Mucosa of rectum (tissue), 2 donors: ENCODE measurements around the gene ATP2A3.

Experiments
- H3K27ac ChIP-seq, 2 donors: one replicate each; pipeline ENCODE4 v1.7.0; 2013; ENCODE audit warnings: inconsistent platforms in 2 of 2, low read depth in 2 of 2, low read length in 2 of 2
- H3K27me3 ChIP-seq, 2 donors: one replicate each; pipeline ENCODE4 v1.7.0; 2013; ENCODE audit warnings: low read length in 2 of 2; ENCODE audit not compliant: control insufficient read depth in 2 of 2, insufficient read depth in 2 of 2
- H3K36me3 ChIP-seq, 2 donors: one replicate each; pipeline ENCODE4 v1.7.0; 2013; ENCODE audit warnings: low read length in 2 of 2; ENCODE audit not compliant: control insufficient read depth in 2 of 2, insufficient read depth in 2 of 2
- H3K4me1 ChIP-seq, 2 donors: one replicate each; pipeline ENCODE4 v1.7.0; 2013; ENCODE audit warnings: low read length in 2 of 2, mild to moderate bottlenecking in 1 of 2; ENCODE audit not compliant: control insufficient read depth in 2 of 2, insufficient read depth in 2 of 2
- H3K4me3 ChIP-seq, 2 donors: one replicate each; pipeline ENCODE4 v1.7.0; 2013; ENCODE audit warnings: low read length in 2 of 2
- H3K9ac ChIP-seq, 2 donors: one replicate each; pipeline ENCODE4 v1.7.0; 2013; ENCODE audit warnings: low read length in 2 of 2, low read depth in 1 of 2, mild to moderate bottlenecking in 1 of 2
- H3K9me3 ChIP-seq, 2 donors: one replicate each; pipeline ENCODE4 v1.7.0; 2013; ENCODE audit warnings: low read length in 2 of 2; ENCODE audit not compliant: control insufficient read depth in 2 of 2
- donor health status: healthy.
- donor health status: Normal muscosa, but diverticular disease.

ATP2A3 gene

DNA sequence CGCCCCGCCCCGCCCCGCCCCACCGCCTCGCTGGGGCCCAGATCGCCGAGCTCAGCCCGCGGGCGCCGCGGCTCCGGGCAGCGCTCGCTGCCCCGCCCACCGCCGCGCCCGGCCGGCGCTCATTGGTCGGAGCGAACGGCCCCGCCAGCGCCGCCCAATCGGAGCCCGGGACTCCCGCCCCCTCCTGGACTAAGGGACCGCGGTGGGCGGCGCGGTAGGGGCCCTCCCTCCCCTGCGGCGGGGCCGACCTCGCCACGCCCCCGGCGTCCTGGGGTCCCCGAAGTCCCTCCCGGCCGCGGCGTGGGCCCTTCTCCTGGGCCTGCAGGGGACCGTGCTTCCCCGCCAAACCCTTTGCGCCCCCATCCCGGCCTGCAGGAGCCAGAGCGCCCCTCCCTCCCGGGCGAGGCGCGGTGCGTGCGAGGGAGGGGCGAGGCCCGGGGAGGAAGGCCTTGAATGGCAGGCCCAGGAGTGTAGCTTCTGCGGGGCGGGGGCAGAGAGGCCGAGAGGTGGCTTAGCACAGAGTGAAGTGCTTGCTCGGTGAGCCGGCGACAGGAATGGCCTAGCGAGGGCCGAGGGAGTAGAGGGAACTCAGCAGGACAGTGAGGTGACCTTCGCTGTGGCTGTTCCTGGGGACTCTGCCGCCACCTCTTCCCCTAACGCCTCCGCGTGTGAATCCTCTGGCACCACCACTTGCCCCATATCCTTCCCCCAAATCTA lies 71.1 kb downstream of the ATP2A3 start, which contains the start of gene CAMKK1:
Gene CAMKK1 (minus strand): TSS at position 51 of the 717 bp plus-strand sequence. CDS start 7,366 bp downstream, outside the sequence.
- Histone ChIP-seq H3K9ac (peak within 1 kb of the TSS; percentile 57 to 77), H3K27ac (peak within 1 kb of the TSS; percentile 90 to 93), H3K4me1 (peaks cover 34 to 54% of the 10 kb centered on the region in 2 donors), H3K4me3 (peak within 1 kb of the TSS; percentile 62 to 66), H3K9me3 (no peaks in the 10 kb centered on the region), H3K36me3 (no peaks in the 10 kb centered on the region), H3K27me3 (no peaks in the 10 kb centered on the region)

- peak overlapping the region; percentile 47 to 65 for H3K9ac ChIP-seq
Measured at GRCh38 chr17:3892095-3892998, 71.9 kb downstream of the ATP2A3 start.

DNA sequence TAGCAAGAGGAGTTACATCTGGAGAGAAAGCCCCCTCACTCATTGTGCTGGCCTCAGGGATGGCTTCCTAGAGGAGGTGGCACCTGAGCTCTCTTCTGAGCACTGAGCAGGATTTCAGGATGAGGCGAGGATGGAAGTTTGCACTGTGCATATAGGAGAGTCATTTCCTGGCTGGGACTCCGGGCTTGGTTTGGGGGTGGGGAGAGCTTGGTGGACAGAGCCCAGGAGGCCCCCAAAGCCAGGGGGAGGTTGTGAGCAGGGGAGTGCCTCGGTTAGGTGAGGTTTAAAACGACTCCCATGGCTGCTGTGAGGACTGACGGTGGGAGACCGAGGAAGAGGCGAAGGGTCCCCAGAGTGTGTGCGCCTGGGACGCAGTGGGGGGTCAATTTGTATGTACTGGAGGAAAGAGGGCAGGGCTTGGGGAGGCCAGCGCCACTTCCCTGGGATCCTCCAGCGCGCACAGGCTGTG lies 72.6 kb downstream of the ATP2A3 start:
- peaks cover 45 to 69% of the 10 kb centered on the region in 2 donors for H3K4me1 ChIP-seq
- peak overlapping the region in 1 of 2 donors; percentile 63 for H3K27ac ChIP-seq
- H3K27me3 ChIP-seq, result no peaks in the 10 kb centered on the region
- peak overlapping the region; percentile 42 to 65 for H3K9ac ChIP-seq
- H3K4me3 ChIP-seq, result peak overlapping the region; percentile 62 to 66
- H3K36me3 ChIP-seq, result no peaks in the 10 kb centered on the region
- no peaks in the 10 kb centered on the region for H3K9me3 ChIP-seq

More at GRCh38 chr17:3892095-3892998, 71.9 kb downstream of the ATP2A3 start:
- no peaks in the 10 kb centered on the region for H3K27me3 ChIP-seq
- H3K27ac ChIP-seq, result peak overlapping the region; percentile 58 to 63
- H3K36me3 ChIP-seq, result no peaks in the 10 kb centered on the region
- H3K9me3 ChIP-seq, result no peaks in the 10 kb centered on the region
- peaks cover 41 to 62% of the 10 kb centered on the region in 2 donors for H3K4me1 ChIP-seq
- peak overlapping the region; percentile 62 to 66 for H3K4me3 ChIP-seq

DNA sequence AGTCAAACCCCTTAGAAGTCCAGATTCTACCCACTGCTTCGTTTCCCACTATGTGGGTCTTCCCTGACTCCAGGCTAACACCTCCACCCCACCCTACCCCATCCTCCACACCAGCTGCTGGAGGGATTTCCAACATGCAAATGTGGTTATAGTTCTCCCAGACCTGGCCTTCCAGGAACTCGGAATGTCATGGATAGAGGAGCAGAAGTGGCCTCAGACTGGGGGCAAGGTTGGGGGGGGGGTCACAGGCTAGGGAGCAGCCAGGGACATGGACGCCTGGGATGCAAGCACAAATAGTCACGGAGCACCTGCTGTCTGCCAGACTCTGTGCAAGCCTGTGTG lies 73.4 kb downstream of the ATP2A3 start:
- Histone ChIP-seq H3K27me3 (no peaks in the 10 kb centered on the region), H3K4me3 (no peak overlapping the region), H3K36me3 (no peaks in the 10 kb centered on the region), H3K9me3 (no peaks in the 10 kb centered on the region), H3K9ac (no peak overlapping the region), H3K27ac (peak overlapping the region in 1 of 2 donors; percentile 81), H3K4me1 (peaks cover 45 to 69% of the 10 kb centered on the region in 2 donors)

- H3K9me3 ChIP-seq, result no peaks in the 10 kb centered on the region
- H3K9ac ChIP-seq, result peak overlapping the region in 1 of 2 donors; percentile 11
- H3K4me1 ChIP-seq, result peaks cover 45 to 65% of the 10 kb centered on the region in 2 donors
- peaks cover 0 to under 1% of the 10 kb centered on the region in 2 donors for H3K36me3 ChIP-seq
- H3K4me3 ChIP-seq, result no peak overlapping the region
- H3K27ac ChIP-seq, result peak overlapping the region; percentile 28 to 81
- no peaks in the 10 kb centered on the region for H3K27me3 ChIP-seq
Measured at GRCh38 chr17:3890082-3890877, 74.0 kb downstream of the ATP2A3 start.

DNA sequence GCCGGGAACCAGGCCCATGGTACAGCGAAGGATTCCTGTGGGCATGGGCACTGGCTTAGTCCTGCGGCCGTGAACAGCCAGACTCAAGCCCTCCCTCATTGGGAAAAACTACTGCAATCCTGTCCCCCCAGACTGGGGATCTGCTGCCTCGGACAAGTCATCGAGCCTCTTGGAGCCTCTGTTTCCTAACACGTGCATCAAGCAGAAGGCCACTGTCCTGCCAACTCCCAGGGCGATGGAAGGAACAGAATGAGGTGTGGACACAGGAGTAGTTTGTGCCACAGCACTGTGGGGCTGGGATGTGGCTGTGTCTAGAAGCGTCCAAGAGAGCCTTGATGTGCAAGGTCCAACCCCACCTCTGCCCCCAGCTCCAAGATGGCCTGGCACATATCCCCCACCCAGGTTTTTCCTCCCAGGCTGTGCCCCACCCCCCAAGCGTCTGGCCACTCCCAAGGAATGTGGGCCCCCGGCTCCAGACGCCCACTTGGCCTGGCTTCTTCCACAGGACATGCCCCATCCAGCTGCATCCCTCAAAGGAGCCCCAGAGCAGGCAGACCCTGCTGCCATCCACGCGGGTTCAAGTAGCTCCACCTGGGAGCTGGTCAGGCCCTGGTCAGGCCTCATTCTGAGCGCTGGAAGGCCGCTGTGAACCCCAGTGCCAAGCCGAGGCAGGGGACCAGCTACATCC lies 74.8 kb downstream of the ATP2A3 start:
- peak overlapping the region in 1 of 2 donors; percentile 71 for H3K9ac ChIP-seq
- peaks cover 1 to 7% of the 10 kb centered on the region in 2 donors for H3K36me3 ChIP-seq
- H3K27me3 ChIP-seq, result no peaks in the 10 kb centered on the region
- peaks cover 40 to 57% of the 10 kb centered on the region in 2 donors for H3K4me1 ChIP-seq
- peak overlapping the region; percentile 28 to 81 for H3K27ac ChIP-seq
- H3K4me3 ChIP-seq, result no peak overlapping the region
- no peaks in the 10 kb centered on the region for H3K9me3 ChIP-seq

GRCh38 chr17:3888343-3889171 lies 75.7 kb downstream of the ATP2A3 start:
- H3K4me1 ChIP-seq, result peaks cover 30 to 48% of the 10 kb centered on the region in 2 donors
- H3K4me3 ChIP-seq, result peak overlapping the region in 1 of 2 donors; percentile 15

DNA sequence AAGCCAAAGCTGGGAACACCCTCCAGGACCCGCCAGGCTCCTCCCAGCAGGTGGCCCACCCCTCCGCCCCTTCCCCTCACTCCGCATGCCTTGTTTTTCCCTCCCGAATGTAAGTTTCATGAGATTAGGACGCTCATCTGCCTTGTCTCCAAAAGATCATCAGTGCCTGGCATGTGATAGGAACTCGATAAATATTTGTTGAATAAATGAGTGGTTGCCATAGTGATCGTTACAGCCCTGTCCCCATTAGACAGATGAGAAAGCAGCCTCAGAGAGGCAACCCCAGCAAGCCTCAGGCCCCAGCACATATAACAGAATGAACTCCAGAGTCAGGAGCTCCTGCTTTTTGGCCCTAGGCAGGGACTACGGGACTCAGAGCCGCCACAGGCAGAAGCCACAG lies 76.4 kb downstream of the ATP2A3 start:
- Histone ChIP-seq H3K4me1 (peaks cover 27 to 45% of the 10 kb centered on the region in 2 donors), H3K27ac (peak overlapping the region; percentile 81 to 84), H3K36me3 (peaks cover 9 to 21% of the 10 kb centered on the region in 2 donors), H3K9ac (peak overlapping the region; percentile 6 to 60), H3K27me3 (no peaks in the 10 kb centered on the region), H3K4me3 (peak overlapping the region in 1 of 2 donors; percentile 15), H3K9me3 (no peaks in the 10 kb centered on the region)

More at GRCh38 chr17:3888343-3889171, 75.7 kb downstream of the ATP2A3 start:
- Histone ChIP-seq H3K27ac (peak overlapping the region; percentile 81 to 84), H3K9me3 (no peaks in the 10 kb centered on the region), H3K9ac (peak overlapping the region; percentile 17 to 71), H3K36me3 (peaks cover 8 to 15% of the 10 kb centered on the region in 2 donors), H3K27me3 (no peaks in the 10 kb centered on the region)
